Kasumi-1 (cell line): ENCODE data around the gene GNG4.
A peak's percentile ranks its signal among the peaks of the same experiment; 100 is the strongest.

Source experiments
- DNase-seq, 2 experiments: peaks; one replicate each; lab custom pipeline; 2025; lab: John Stamatoyannopoulos, UW

Gene GNG4

GRCh38 chr1:235527196-235527814 is 122.3 kb downstream of the GNG4 start:
- DNase-seq: no peak

GRCh38 chr1:235525314-235525713 is 124.3 kb downstream of the GNG4 start:
- no peak for DNase-seq

- DNase-seq: no peak
These were observed 132.6 kb downstream of the GNG4 start for GRCh38 chr1:235516862-235517446.

GRCh38 chr1:235515844-235516512 is 133.6 kb downstream of the GNG4 start:
- no peak for DNase-seq

GRCh38 chr1:235513495-235514366 is 135.9 kb downstream of the GNG4 start:
- peak; percentile 69 to 82 for DNase-seq

GRCh38 chr1:235511470-235512240 is 137.9 kb downstream of the GNG4 start:
- DNase-seq: peak; percentile 26

GRCh38 chr1:235510823-235511222 is 138.8 kb downstream of the GNG4 start:
- no peak for DNase-seq

- DNase-seq: no peak
These were observed 142.0 kb downstream of the GNG4 start for GRCh38 chr1:235507623-235508022.

- DNase-seq: peak; percentile 96 to 98
These were observed 144.9 kb downstream of the GNG4 start for GRCh38 chr1:235504494-235505222.

GRCh38 chr1:235504122-235504493 is 145.5 kb downstream of the GNG4 start, which contains the start of gene B3GALNT2:
TSS of gene B3GALNT2 (minus strand) at chr1:235504452. CDS start at chr1:235504252, 200 bp downstream.
- peak in 1 of 2 experiments; percentile 56 for DNase-seq

GRCh38 chr1:235503403-235504121 is 146.0 kb downstream of the GNG4 start:
- peak; percentile 58 to 61 for DNase-seq

- DNase-seq: peak; percentile 50 to 54
These were observed 146.8 kb downstream of the GNG4 start for GRCh38 chr1:235502601-235503402.

GRCh38 chr1:235500971-235501540 is 148.5 kb downstream of the GNG4 start:
- no peak for DNase-seq
